ENCODE results near the gene TNNC2.

TNNC2 gene

GRCh38 chr20:45866454-45866853 is 39.3 kb upstream of the TNNC2 start:
- H3K4me3 ChIP-seq (replicated peaks; ENCODE audit: insufficient read depth, low read length), result no peak overlapping the region
- H3K27me3 ChIP-seq (ENCODE audit: insufficient read depth, poor library complexity, severe bottlenecking), result no peaks in the 10 kb centered on the region
- TF ChIP-seq, protein P1, sequence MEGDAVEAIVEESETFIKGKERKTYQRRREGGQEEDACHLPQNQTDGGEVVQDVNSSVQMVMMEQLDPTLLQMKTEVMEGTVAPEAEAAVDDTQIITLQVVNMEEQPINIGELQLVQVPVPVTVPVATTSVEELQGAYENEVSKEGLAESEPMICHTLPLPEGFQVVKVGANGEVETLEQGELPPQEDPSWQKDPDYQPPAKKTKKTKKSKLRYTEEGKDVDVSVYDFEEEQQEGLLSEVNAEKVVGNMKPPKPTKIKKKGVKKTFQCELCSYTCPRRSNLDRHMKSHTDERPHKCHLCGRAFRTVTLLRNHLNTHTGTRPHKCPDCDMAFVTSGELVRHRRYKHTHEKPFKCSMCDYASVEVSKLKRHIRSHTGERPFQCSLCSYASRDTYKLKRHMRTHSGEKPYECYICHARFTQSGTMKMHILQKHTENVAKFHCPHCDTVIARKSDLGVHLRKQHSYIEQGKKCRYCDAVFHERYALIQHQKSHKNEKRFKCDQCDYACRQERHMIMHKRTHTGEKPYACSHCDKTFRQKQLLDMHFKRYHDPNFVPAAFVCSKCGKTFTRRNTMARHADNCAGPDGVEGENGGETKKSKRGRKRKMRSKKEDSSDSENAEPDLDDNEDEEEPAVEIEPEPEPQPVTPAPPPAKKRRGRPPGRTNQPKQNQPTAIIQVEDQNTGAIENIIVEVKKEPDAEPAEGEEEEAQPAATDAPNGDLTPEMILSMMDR (IDR thresholded peaks at IDR 0.05; ENCODE audit: insufficient read depth, low read length), result no peak
- no peak for TF ChIP-seq GABPA (IDR thresholded peaks at IDR 0.05; ENCODE audit: low read depth)
- no peak for TF ChIP-seq REST (IDR thresholded peaks at IDR 0.05; ENCODE audit: insufficient replicate concordance, low read depth)
- no peak for TF ChIP-seq POLR2AphosphoS5 (IDR thresholded peaks at IDR 0.05; ENCODE audit: low read depth)
- no peak for TF ChIP-seq SPI1 (IDR thresholded peaks at IDR 0.05; ENCODE audit: borderline replicate concordance, low read depth)
- no peak overlapping the region for H3K27ac ChIP-seq (replicated peaks)
- no peak for DNase-seq (ENCODE audit: low read depth in 1 of 2, low spot score in 1 of 2)

- no peak for DNase-seq (ENCODE audit: low read depth in 1 of 2, low spot score in 1 of 2)
- Histone ChIP-seq H3K27me3 (ENCODE audit: insufficient read depth, poor library complexity, severe bottlenecking) (no peaks in the 10 kb centered on the region), H3K4me3 (replicated peaks; ENCODE audit: insufficient read depth, low read length) (no peak overlapping the region), H3K27ac (replicated peaks) (no peak overlapping the region)
- no peak for TF ChIP-seq POLR2AphosphoS5 (IDR thresholded peaks at IDR 0.05; ENCODE audit: low read depth)
- TF ChIP-seq, protein P1 (IDR thresholded peaks at IDR 0.05; ENCODE audit: insufficient read depth, low read length), result no peak
- TF ChIP-seq REST (IDR thresholded peaks at IDR 0.05; ENCODE audit: insufficient replicate concordance, low read depth), result no peak
- no peak for TF ChIP-seq SPI1 (IDR thresholded peaks at IDR 0.05; ENCODE audit: borderline replicate concordance, low read depth)
- TF ChIP-seq GABPA (IDR thresholded peaks at IDR 0.05; ENCODE audit: low read depth), result no peak
These were observed 36.7 kb upstream of the TNNC2 start for GRCh38 chr20:45863543-45864470.

DNA sequence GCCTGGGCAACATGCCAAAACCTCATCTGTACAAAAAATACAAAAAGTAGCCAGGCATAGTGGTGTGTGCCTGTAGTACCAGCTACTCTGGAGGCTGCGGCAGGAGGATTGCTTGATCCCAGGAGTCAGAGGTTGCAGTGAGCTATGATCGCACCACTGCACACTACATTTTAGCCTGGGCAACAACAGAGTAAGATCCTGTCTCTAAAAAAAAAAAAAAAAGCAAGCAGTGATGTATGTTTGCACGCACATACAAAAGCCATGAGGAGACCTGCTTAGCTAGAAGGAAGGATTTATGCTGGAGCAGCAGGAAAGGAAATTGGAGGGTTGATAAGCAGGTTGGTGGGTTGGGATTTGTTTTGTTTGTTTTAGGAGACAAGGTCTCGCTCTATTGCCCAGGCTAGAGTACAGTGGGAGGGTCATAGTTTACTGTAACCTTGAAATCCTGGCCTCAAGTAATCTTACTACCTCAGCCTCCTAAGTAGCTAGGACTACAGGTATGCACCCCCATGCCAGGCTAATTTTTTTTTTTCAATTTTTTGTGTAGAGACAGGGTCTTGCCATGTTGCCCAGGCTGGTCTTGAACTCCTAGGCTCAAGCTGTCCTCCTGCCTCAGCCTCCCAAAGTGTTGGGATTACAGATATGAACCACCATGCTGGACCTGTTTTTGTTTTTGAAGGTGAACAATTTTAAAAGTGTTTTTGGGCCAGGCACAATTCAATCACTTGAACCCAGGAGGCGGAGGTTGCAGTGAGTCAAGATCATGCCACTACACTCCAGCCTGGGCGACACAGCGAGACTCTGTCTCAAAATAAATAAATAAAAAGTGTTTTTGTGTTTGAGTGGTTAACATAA is 34.3 kb upstream of the TNNC2 start:
- TF ChIP-seq SPI1 (IDR thresholded peaks at IDR 0.05; ENCODE audit: borderline replicate concordance, low read depth) (no peak), REST (IDR thresholded peaks at IDR 0.05; ENCODE audit: insufficient replicate concordance, low read depth) (no peak), GABPA (IDR thresholded peaks at IDR 0.05; ENCODE audit: low read depth) (no peak), POLR2AphosphoS5 (IDR thresholded peaks at IDR 0.05; ENCODE audit: low read depth) (no peak)
- TF ChIP-seq, protein P1 (IDR thresholded peaks at IDR 0.05; ENCODE audit: insufficient read depth, low read length), result no peak

More for the DNA sequence above, 34.3 kb upstream of the TNNC2 start:
- no peak overlapping the region for H3K27ac ChIP-seq (replicated peaks)
- no peak for DNase-seq (ENCODE audit: low read depth in 1 of 2, low spot score in 1 of 2)
- no peaks in the 10 kb centered on the region for H3K27me3 ChIP-seq (ENCODE audit: insufficient read depth, poor library complexity, severe bottlenecking)
- no peak overlapping the region for H3K4me3 ChIP-seq (replicated peaks; ENCODE audit: insufficient read depth, low read length)

Measured in HL-60 (cell line).